Sigmoid colon (tissue), 7 donors: Measurements from ENCODE around the gene CUEDC2. TPM values are rescaled to one million over a fixed set of nuclear protein-coding genes. Genes with fewer than 3 reads are reported as not detected.

Experiments
- DNase-seq: peaks from one replicate; pipeline ENCODE4 v3.0.0-alpha.2; 2019
- H3K27ac ChIP-seq, 4 donors: fragments of 200-600 bp; sonication (generic); one replicate each; pipeline ENCODE4 v1.5.1; 2016 to 2019; ENCODE audit warnings: mild to moderate bottlenecking in 1 of 4
- H3K27me3 ChIP-seq, 3 donors: fragments of 200-600 bp; sonication (generic); one replicate each; pipeline ENCODE4 v1.5.1; 2019; ENCODE audit warnings: mild to moderate bottlenecking in 1 of 3
- H3K36me3 ChIP-seq, 4 donors: fragments of 200-600 bp; sonication (generic); one replicate each; pipeline ENCODE4 v1.5.1; 2016 to 2019
- H3K4me1 ChIP-seq, 4 donors: fragments of 200-600 bp; sonication (generic); one replicate each; pipeline ENCODE4 v1.5.1; 2017 to 2019
- H3K4me3 ChIP-seq, 4 donors: fragments of 200-600 bp; sonication (generic); one replicate each; pipeline ENCODE4 v1.5.1; 2017 to 2019; ENCODE audit warnings: mild to moderate bottlenecking in 2 of 4, moderate library complexity in 1 of 4
- H3K9me3 ChIP-seq, 4 donors: fragments of 200-600 bp in 3 of 4; sonication (generic) in 3 of 4; one replicate each; pipeline versions ENCODE4 v1.5.1 to v1.6.1; 2013 to 2019
- CTCF ChIP-seq, 4 experiments: fragments of 450-650 bp in 3 of 4; fragments of 200-600 bp in 1 of 4; IDR thresholded peaks; one replicate each; pipeline ENCODE4 v1.5.1; 2016 to 2019; ENCODE audit warnings: antibody characterized with exemption in 4 of 4, mild to moderate bottlenecking in 3 of 4, moderate library complexity in 2 of 4
- EP300 ChIP-seq, 4 donors: sonication (generic); formaldehyde crosslinking; IDR thresholded peaks; one replicate each; pipeline ENCODE4 v1.6.1; 2017; ENCODE audit warnings: antibody characterized with exemption in 4 of 4
- POLR2A ChIP-seq, 2 donors: fragments of 450-650 bp; IDR thresholded peaks; one replicate each; pipeline ENCODE4 v1.6.1; 2016; ENCODE audit warnings: antibody characterized with exemption in 2 of 2, mild to moderate bottlenecking in 2 of 2, moderate library complexity in 2 of 2
- POLR2AphosphoS5 ChIP-seq, 4 donors: sonication (generic); formaldehyde crosslinking; IDR thresholded peaks; one replicate each; pipeline ENCODE4 v1.6.1; 2017; ENCODE audit warnings: antibody characterized with exemption in 4 of 4
- WGBS, 2 donors: extraction: QIAGEN DNeasy Blood & Tissue Kit; methylation state at CpG; one replicate each; pipeline ENCODE4 v1.1.7; 2013; 5-methylcytosine and 5-hydroxymethylcytosine counted together
- intact Hi-C: fragments of 100-400 bp; cut with DNase I; formaldehyde crosslinking; loops from one replicate; pipeline ENCODE4 v1.15.1; 2023
- polyA plus RNA-seq, 3 donors: library from polyadenylated mRNA; stranded (reverse); fragments of 200-250 nt; gene quantifications; one replicate each; pipeline ENCODE4 v1.2.3, GENCODE V29; 2013
- total RNA-seq, 4 donors: library from RNA; depleted of rRNA; stranded (reverse); fragments of >200 nt; gene quantifications; one replicate each; pipeline ENCODE4 v1.1.0, GENCODE V29; 2016
- donor health status: healthy with polysubstance abuse.
- donor health status: Bipolar disorder and iron deficiency.
- donor health status: healthy.

CUEDC2 gene
- total and polyA plus RNA-seq, 7 donors: 30.0 to 93.5 (median 65.2) TPM

DNA sequence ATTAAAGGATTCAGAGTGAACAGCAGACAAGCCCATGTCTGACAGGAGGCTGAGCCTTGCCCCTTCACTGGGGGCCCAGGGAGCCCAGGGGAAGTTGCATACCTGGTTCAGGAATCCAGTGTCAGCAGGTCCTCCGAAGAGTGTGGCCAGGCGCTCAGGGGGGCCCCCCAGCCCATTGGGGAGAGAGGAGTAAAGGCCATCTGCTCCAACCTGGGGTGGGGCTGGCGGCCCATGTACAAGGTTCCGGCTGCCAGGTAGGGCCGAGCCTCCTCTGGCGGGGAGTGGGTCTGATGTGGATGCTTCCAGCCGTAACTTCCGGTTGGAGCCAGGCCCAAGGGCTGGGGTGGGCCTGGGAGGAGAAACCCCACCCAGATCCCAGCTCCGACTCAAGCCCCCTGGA is 16.1 kb downstream of the CUEDC2 start:
- peak; percentile 56 for DNase-seq
- H3K27ac ChIP-seq: no peak overlapping the region
- no peaks in the 10 kb centered on the region for H3K36me3 ChIP-seq
- H3K4me1 ChIP-seq: peaks cover 0 to 25% (median 20%) of the 10 kb centered on the region in 4 donors
- no peak overlapping the region for H3K4me3 ChIP-seq
- TF ChIP-seq CTCF (IDR thresholded peaks at IDR 0.05) (no peak), POLR2AphosphoS5 (IDR thresholded peaks at IDR 0.05) (no peak), POLR2A (IDR thresholded peaks at IDR 0.05) (no peak), EP300 (IDR thresholded peaks at IDR 0.05) (no peak)
- WGBS, 2 donors: 63 to 84% methylated on average over 9 of the region's 9 CpGs
- intact Hi-C loops: no loop called here
- H3K9me3 ChIP-seq: no peaks in the 10 kb centered on the region
- peaks cover 10 to 43% (median 11%) of the 10 kb centered on the region in 3 donors for H3K27me3 ChIP-seq

DNA sequence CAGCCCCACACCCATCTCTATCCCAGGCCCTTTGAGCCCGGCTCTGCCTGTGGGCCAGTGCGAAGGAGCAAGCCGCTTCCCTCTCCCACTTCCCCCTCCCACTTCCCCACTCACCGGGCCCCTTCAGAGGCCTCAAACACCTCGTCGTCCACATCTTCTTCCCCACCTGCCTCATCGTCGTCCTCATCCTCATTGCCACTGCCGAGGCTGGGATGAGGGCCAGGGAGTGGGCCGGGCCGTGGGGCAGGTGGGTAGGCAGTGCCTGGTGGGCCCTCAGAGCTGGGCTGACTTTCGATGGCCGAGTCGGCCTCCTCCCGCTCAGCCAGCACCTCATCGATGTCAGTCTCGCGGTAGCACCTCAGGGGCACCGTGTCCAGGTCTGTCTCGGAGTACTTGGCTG is 17.6 kb downstream of the CUEDC2 start:
- peaks cover 11 to 56% (median 17%) of the 10 kb centered on the region in 3 donors for H3K27me3 ChIP-seq

DNA sequence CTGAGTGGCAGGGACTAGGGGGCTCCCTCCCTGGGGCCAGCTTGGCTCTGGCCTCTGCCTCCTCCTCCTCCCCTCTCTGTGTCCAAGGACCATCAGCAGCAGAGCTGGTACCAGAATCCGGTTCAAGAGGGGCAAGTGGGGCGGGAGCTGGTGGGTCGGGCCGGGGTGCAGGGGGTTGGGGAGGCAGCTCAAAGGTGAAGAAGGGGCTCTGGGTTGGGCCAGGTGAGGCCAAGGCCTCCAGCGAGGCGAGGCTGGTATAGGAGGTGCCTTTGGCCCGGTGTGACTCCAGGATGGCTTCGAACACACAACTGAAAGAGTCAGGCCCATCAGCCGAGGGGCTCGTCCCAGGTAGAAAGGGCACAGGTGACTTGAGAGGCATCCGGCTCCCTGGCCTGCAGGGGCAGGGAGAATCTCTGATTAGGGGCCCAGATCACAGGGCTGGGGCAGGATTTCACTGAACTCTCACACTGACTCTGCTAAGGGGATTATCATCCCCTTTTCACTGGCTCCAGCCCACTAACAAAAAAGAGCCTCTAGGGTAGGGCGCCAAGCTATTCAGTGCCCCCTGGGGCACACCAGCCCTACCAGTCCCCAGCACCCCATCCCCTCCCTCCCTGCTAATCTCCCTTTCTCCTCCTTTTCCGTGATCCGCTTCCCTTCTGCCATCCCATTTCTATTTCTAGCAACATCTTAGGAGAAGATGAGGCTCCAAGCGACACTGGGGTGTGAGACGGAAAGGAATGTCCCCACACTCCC is 18.4 kb downstream of the CUEDC2 start:
- Histone ChIP-seq H3K27me3 (peaks cover 11 to 56% (median 17%) of the 10 kb centered on the region in 3 donors), H3K36me3 (no peaks in the 10 kb centered on the region), H3K4me3 (no peak overlapping the region), H3K27ac (no peak overlapping the region), H3K4me1 (peaks cover 0 to 27% (median 26%) of the 10 kb centered on the region in 4 donors), H3K9me3 (no peaks in the 10 kb centered on the region)
- no peak for DNase-seq
- intact Hi-C loops: no loop called here
- WGBS, 2 donors: 74 to 85% methylated on average over 16 of the region's 16 CpGs
- no peak for TF ChIP-seq EP300 (IDR thresholded peaks at IDR 0.05)
- TF ChIP-seq CTCF (IDR thresholded peaks at IDR 0.05): no peak
- no peak for TF ChIP-seq POLR2AphosphoS5 (IDR thresholded peaks at IDR 0.05)
- TF ChIP-seq POLR2A (IDR thresholded peaks at IDR 0.05): no peak

More for the DNA sequence above, 17.6 kb downstream of the CUEDC2 start:
- H3K27ac ChIP-seq: no peak overlapping the region
- intact Hi-C loops: no loop called here
- TF ChIP-seq POLR2A (IDR thresholded peaks at IDR 0.05): no peak
- no peak for TF ChIP-seq CTCF (IDR thresholded peaks at IDR 0.05)
- no peak for TF ChIP-seq POLR2AphosphoS5 (IDR thresholded peaks at IDR 0.05)
- TF ChIP-seq EP300 (IDR thresholded peaks at IDR 0.05): no peak
- WGBS, 2 donors: 50 to 52% methylated on average over 20 of the region's 20 CpGs
- peak; percentile 64 for DNase-seq
- peaks cover 0 to 31% (median 28%) of the 10 kb centered on the region in 4 donors for H3K4me1 ChIP-seq
- no peaks in the 10 kb centered on the region for H3K9me3 ChIP-seq
- no peak overlapping the region for H3K4me3 ChIP-seq
- H3K36me3 ChIP-seq: no peaks in the 10 kb centered on the region

DNA sequence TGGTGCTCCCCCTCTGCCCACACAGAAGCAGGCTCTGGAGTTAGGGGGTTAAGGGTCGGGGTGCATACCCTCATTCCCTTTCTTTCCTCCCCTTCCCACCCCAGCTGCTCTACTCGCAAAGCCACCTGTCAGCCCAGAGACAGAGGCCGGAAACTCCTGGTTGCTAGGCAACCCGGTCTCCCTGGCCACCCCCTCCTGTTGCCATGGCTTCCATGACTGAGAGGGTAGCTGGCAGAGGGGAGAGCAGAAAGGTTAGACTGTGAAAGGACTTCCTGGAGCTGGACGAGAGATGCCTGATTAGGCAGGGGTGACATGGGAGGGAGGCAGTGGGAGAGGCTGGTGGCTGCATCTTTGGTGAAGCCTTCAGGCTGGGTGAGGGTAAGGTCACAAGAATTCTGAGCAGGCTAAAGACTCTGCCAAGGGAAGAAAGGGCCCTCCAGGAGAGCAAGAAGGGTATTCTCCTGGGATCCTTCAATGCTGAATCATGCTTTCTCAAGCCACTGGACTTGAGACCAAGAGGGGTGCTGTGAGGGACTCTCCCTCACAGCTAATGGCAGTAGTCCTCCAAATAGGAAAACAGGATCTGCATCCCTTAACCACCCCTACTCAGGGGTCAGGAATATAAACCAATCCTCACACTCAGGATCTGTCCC is 19.2 kb downstream of the CUEDC2 start:
- H3K4me1 ChIP-seq: peaks cover 0 to 25% (median 22%) of the 10 kb centered on the region in 4 donors
- intact Hi-C loops: no loop called here
- H3K36me3 ChIP-seq: no peaks in the 10 kb centered on the region
- TF ChIP-seq POLR2A (IDR thresholded peaks at IDR 0.05) (no peak), CTCF (IDR thresholded peaks at IDR 0.05) (no peak), EP300 (IDR thresholded peaks at IDR 0.05) (no peak), POLR2AphosphoS5 (IDR thresholded peaks at IDR 0.05) (no peak)
- no peak overlapping the region for H3K27ac ChIP-seq
- no peak for DNase-seq
- no peak overlapping the region for H3K4me3 ChIP-seq
- no peaks in the 10 kb centered on the region for H3K9me3 ChIP-seq
- WGBS, 2 donors: 9 to 18% methylated on average over 5 of the region's 5 CpGs
- H3K27me3 ChIP-seq: peaks cover 11 to 53% (median 17%) of the 10 kb centered on the region in 3 donors
